ENCODE results near the gene TTC31.

The TTC31 gene

DNA sequence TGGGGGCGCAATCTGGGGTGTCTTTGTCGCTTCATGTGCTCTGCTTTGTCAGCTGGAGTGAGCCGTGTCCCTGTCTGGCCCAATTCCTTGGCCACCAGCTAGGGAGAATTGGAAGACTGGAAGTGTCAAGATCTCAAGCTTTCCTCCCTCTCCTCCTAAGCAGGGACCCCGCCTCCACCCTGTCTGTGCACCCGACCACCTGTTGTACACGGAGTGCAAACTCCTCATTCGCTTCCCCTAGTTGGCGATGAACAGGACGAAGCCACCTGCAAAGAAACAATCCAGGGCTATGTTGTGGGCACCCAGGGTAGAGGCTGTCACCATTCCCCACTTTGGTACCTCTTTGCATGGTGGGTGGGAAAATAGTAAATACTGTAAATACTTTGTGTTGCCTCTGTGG is 44.9 kb downstream of the TTC31 start:
- DNase-seq = no peak

DNA sequence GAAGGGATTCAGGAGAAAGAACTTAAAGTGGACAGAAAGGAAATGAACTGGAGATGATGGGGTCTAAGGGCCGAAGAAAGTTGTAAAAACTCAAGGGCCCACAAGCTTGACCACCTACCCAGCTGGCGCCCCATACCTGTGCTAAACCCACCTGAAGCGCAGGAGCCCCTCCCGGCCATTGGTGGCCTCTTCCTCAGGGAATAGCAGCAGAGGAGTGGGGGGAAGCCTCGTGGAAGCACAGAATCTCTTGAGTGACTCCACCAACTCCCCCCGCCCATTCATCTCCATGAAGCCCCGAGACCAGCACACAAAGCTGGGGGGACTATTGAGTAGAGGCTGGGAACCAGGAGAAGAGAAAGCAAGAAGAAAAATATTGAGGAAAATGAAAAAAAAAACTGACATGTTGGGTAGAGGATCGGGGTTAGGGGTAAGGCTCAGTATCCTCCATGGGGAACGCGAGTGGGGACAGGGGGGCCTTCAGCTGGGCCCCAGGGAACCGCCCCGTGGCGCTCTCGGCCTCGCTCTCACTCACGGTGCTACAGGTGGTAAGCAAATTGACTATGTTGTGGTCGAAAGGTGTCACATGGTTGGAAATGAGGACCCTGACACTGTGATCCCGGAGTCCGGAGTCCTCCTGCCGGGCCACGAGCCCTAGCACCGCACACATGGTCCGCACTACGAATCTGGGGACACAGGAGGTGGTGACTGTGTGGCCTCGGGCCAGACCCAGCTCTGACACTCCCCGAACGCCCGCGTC is 45.9 kb downstream of the TTC31 start:
- DNase-seq = no peak

DNA sequence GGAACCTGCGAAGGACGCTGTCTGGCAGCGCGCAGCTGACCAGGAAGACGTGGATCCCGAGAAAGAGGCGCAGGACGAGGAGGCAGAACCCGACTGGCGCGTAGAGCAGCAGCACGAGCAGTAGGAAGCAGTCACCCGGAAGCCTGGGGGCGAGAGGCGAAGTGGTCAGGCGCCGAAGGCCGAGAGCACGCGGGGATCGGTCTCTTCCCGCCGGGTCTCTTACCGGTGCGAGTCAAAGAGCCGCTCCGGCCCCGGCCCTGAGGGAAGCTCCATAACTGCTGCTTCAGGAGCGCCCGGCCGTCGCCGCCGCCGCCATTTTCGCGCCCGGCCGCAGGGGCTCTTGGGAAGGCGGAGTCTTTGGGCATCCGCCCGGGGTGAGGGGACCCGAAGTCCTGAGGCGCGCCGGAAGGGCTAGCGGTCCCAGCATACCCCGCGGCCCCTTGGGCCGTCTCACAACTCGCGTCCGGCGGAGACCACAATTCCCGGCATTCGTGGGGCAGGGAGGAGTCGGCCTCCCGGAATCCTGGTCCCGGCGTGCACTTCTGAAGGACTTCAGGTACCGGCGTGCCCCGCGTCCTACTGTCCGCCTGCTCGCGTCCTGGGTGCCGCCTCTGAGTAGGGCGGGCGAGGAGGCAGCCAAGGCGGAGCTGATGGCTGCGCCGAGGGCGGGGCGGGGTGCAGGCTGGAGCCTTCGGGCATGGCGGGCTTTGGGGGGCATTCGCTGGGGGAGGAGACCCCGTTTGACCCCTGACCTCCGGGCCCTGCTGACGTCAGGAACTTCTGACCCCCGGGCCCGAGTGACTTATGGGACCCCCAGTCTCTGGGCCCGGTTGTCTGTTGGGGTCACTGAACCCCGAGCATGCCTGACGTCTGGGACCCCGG is 46.7 kb downstream of the TTC31 start, which contains the start of the genes AUP1 and HTRA2:
Gene AUP1, minus strand, starts transcription at position 350 of the 882 bp plus-strand sequence. Its CDS starts 77 bp downstream, at position 273.
Gene HTRA2, plus strand, starts transcription at position 577 of the 882 bp plus-strand sequence. Its CDS starts 74 bp downstream, at position 651.
- DNase-seq = peak; percentile 98

DNA sequence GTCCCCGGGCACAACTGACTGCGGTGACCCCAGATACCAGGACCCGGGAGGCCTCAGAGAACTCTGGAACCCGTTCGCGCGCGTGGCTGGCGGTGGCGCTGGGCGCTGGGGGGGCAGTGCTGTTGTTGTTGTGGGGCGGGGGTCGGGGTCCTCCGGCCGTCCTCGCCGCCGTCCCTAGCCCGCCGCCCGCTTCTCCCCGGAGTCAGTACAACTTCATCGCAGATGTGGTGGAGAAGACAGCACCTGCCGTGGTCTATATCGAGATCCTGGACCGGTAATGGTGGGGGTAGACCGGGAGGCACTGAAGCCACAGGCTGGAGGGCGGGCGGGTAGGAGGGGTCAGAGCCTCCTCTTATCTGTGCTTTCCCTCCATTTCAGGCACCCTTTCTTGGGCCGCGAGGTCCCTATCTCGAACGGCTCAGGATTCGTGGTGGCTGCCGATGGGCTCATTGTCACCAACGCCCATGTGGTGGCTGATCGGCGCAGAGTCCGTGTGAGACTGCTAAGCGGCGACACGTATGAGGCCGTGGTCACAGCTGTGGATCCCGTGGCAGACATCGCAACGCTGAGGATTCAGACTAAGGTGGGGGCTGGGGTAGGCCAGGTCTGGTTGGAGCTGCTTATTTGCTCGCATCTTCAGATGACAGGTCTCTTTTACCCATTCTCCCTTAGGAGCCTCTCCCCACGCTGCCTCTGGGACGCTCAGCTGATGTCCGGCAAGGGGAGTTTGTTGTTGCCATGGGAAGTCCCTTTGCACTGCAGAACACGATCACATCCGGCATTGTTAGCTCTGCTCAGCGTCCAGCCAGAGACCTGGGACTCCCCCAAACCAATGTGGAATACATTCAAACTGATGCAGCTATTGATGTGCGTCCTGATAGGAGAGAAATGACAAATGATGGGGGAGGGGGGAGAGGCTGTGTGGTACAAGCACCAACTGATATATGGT is 47.6 kb downstream of the TTC31 start:
- no peak for DNase-seq

DNA sequence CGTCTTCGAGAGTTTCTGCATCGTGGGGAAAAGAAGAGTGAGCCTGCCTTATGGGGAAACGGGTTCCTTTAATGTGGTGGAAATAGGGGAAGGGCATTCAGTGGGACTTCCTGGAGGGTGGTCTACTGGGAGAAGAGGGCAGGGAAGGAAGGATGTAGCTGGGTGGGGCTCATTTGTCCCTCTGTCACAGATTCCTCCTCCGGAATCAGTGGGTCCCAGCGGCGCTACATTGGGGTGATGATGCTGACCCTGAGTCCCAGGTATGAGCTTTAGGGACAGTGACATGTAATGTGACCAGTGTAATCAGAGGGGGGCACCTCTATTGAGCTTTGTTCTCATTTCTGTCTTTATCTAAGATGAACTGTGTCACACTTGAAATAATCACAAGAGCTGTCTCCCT is 48.8 kb downstream of the TTC31 start:
- DNase-seq = no peak

DNA sequence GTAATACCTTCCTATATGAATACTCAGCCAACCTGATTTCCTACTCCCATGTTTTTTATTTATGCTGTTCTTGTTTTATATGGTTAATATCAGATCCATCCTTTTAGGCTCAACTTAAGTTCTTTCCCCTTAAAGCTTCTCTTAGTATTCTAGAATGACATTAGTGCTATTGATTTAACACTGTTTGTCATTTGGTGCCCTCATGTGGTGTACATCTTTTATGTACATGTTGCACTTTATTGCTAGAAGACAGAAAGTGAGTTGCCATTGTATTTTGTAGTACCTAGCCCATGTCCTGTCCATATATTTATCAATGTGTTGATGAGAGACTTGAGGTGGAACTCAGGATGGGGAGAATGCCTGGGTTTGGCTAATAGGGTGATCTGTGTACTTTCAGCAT is 49.3 kb downstream of the TTC31 start:
- DNase-seq = peak in 1 of 2 donors; percentile 19

DNA sequence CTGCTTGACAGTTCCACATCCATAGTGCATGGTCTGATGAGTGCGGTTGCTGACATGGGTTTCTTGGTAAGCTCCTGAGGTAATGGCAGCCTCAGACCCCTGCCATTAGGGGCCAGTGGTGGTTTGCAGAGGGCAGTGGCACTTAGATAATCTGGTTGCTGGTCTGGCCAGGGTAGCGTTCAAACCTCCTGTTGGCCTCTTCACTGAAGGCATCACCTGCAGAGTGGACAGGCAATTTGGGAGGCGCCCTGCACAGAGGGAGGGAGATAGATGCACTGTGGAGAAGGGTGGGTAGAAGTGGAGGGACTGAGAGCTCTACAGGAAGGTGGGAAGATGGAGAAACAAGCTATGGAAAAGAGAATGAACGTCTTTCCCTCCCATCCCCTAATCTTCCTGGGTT is 50.6 kb downstream of the TTC31 start:
- no peak for DNase-seq

DNA sequence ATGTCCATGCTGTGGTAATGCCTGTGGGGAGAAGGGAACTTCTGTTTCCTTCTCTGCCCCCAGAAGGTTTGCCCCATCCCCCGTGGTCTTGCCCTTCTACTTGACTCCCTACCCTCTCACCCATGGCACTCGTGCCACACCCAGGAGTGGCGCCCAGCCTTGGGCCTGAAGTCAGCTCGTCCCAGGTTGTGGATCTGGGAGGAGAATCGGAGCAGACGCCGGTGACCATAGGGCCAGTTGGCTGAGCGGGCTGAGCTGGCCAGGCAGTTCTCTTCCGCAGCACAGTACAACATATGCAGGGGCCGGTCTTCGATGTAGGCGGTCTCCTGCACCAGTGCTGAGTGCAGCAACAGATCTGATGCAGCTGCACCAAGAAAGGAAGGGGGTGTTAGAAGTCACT is 51.5 kb downstream of the TTC31 start:
- no peak for DNase-seq

DNA sequence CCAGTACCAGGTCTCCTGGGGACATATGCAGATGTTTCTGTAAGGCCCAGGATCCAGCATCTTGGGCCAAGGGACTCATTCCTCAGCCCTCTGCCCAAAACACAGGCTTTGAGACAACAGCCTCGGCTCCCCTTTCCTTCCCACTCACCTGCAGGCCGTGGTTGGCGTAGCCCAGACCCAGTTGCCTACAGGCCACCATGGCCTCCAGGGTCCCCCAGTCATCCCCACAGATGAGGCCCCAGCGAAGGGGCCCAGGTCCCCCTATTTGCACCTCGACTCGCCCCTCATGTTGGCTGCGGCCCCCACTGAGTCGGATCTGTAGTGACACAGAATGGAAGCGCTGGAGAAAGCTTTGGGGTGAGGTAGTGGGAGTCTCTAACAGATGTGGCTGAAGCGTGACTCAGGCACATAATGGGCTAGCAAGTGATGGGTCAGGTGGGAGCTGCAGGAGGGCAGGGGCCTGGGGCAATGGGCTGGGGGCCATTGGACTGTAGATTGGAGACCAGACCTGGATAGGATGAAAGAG is 52.6 kb downstream of the TTC31 start:
- DNase-seq = no peak

DNA sequence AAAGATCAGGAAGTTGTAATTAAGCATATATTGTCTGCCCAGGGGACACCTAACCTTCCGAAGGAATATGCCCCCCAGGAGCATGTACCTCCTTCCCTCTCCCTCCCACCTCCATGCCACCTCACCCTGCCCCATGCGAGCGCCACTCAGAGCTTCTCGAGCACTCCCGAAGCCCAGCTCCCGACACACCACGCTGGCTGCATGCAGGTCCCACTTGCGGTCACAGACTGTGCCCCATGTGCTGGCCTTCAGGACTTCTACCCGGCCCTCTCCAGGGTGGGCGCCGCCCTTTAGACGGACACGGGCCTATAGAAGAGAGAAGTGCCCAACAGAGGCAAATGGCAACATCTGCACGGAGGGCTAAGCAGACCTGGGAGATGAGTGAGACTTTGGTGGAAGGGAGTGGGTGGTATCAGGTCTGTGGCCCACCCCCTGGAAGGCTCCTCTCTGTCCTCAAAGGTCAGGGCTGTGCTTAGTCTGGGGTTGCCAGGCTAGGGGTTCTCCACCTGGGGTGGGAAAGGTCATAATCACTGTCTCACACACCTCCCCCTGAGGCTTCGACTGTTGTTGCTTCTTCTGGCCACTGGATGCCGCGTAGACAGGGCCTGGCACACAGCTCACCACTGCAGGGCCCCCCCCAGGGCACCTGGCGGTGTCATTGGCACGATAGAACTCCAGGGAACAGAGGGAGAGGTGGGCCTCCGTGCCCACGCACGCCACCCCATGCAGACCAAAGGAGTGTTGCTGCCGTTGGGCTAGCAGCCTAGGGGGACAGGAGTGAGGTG is 53.5 kb downstream of the TTC31 start:
- no peak for DNase-seq

DNA sequence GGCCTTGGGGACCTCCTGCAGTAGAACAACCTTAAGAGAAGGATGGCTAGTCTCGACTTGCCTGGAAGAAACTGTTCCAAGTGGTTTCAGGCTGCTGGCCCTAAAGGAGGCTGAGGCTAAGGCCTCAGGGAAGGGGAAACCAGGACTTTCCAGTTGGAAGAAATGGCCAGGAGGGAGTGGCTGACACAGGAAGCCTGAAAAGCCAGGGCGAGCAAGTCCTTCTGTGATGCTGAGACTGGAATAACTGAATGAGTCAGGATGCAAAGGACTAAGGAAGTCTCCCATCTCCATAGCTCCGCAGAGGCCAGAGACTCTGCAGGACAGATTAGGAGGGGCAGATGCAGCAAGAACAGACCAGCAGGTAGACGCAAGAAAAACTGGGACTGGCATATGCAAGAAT is 54.3 kb downstream of the TTC31 start:
- DNase-seq = no peak

DNA sequence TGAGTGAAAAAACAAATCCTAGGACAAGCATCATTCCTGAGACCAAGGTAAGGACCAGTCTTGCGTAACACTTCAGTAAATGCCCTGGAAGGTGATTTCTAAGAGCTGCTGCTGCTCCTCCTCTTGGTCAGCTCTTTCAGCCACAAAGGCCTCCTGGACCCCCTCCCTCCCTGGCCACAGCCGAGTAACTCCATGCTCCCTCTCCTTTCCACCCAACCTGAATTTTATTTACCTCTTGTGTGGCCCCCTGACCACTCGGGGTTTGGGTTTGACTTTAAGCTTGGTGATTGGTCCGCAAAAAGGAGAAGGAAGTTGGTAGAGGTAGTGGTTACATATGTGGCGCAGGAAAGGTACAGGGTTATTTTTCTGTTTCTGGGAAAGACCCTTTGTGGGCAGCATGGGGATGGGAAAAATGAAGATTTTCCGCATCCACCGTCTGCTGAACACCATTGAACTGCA is 56.0 kb downstream of the TTC31 start:
- no peak for DNase-seq

DNA sequence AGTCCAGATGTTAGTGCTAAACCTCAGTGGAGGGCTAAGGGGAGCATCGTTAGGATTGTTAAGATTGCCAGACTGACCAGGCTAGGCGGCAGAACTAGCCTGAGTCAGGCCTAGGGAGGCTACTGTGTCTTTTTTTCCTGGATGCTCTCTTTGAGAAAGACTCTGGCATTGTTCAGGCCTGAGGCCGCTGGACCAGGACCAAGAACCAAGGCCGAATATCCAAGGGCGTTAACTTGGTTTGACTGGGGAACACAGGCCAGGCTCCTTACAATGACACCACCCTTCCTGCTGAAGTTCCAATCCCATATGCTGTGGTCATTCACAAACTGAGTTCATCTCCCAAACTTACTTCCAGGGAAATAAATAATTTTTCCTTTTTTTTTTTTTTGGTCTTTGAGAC is 57.4 kb downstream of the TTC31 start:
- no peak for DNase-seq

DNA sequence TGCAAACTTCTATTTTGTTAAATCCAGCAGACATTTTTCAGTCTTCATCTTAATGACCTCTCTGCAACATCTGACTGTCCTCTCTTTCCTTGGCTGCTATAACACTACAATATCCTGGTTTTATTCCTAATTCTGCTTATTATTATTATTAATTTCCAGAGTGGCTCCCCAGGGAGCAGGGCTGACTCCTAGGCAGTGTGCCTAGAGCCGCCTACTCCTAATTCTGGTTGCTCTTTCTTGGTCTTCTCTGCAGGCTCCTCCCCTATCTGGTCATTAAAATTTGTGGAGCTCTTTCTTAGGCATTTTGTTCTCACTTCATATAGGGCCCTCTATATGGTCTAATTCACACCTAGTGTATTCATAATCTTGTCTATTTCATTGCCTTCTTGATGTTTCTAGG is 60.1 kb downstream of the TTC31 start:
- no peak for DNase-seq
